Activated CD4-positive, alpha-beta T cell treated with anti-CD3 and anti-CD28 coated beads for 36 hours (primary cell): ENCODE results near the gene CERS6. TPM values are rescaled to one million over a fixed set of nuclear protein-coding genes. Genes with fewer than 3 reads are reported as not detected.
A peak's percentile ranks its signal among the peaks of the same experiment; 100 is the strongest.

ENCODE experiments used
- ATAC-seq: fragments of 200-7000 bp; cut with Tn5 transposase; one replicate; pipeline ENCODE4 v1.10.0; 2021; ENCODE audit warnings: mild to moderate bottlenecking, moderate library complexity
- CTCF ChIA-PET: fragments of 350-600 bp; sonication (Branson Sonifier 250); formaldehyde crosslinking; loops from one replicate; lab custom pipeline; 2021; ENCODE audit warnings: antibody characterized with exemption; lab: Charles Lee
- POLR2A ChIA-PET: fragments of 350-600 bp; sonication (Branson Sonifier 250); formaldehyde crosslinking; loops from one replicate; lab custom pipeline; 2021; ENCODE audit warnings: antibody characterized with exemption, inconsistent platforms; lab: Charles Lee
- DNase-seq: peaks from one replicate; pipeline ENCODE4 v3.0.0-alpha.2; 2020
- H3K27ac Mint-ChIP-seq: one replicate; pipeline ENCODE4 v1.8.0; 2021; ENCODE audit warnings: mixed read lengths
- H3K27me3 Mint-ChIP-seq: one replicate; pipeline ENCODE4 v1.8.0; 2021; ENCODE audit warnings: mixed read lengths
- H3K36me3 Mint-ChIP-seq: one replicate; pipeline ENCODE4 v1.8.0; 2021; ENCODE audit warnings: low read depth, mixed read lengths
- H3K4me1 Mint-ChIP-seq: one replicate; pipeline ENCODE4 v1.8.0; 2021; ENCODE audit warnings: mixed read lengths
- H3K4me3 Mint-ChIP-seq: one replicate; pipeline ENCODE4 v1.8.0; 2021; ENCODE audit warnings: mild to moderate bottlenecking, moderate library complexity, mixed read lengths
- H3K9me3 Mint-ChIP-seq: one replicate; pipeline ENCODE4 v1.8.0; 2021; ENCODE audit warnings: low read depth, mixed read lengths
- intact Hi-C, 2 experiments: fragments of 100-400 bp; cut with DNase I in 1 of 2; cut with micrococcal nuclease in 1 of 2; formaldehyde crosslinking; loops; one replicate each; pipeline versions ENCODE4 v1.14.2 to v1.15.1; 2022 to 2024; cut with DNase I, micrococcal nuclease
- total RNA-seq, 2 experiments: library from RNA; stranded (reverse); gene quantifications; one replicate each; pipeline ENCODE4 v1.2.3, GENCODE V29; 2021

The CERS6 gene
- total RNA-seq, 2 experiments from 2014 or later, result 12.9 to 13.1 TPM

DNA sequence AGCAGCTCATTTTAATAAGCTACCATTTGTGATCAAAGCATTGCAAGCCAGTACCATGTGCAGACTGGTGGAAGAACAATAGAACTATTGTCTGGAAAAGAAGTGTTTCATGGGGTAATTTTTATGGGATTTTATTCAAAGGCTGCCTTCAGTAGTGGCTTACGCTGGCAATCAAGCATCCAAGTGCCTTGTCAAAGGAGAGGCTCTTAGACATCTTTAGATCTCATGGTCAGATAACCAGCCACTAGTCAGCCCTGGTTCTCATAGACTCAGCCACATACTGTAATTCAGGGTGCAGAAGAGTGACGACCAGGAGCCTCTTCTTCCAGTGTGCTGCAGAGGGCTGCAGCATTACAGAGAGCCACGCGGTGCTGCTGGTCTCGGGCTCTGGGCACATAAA, 247.9 kb downstream of the CERS6 start:
- ATAC-seq (no peak), DNase-seq (no peak)
- ChIA-PET POLR2A (no interaction called here), CTCF (interaction anchor here (0.6 to 1.0 kb wide), 4 partner anchors 13 to 238 kb away, joined by 3 to 4 read pairs (median 4); no protein-coding TSS in a partner anchor)
- no peaks in the 10 kb centered on the region for H3K9me3 Mint-ChIP-seq
- H3K27me3 Mint-ChIP-seq, result no peaks in the 10 kb centered on the region
- H3K4me1 Mint-ChIP-seq, result no peaks in the 10 kb centered on the region
- intact Hi-C loops, result no loop called here
- H3K27ac Mint-ChIP-seq, result no peak overlapping the region
- H3K36me3 Mint-ChIP-seq, result peaks cover under 1% of the 10 kb centered on the region
- H3K4me3 Mint-ChIP-seq, result no peak overlapping the region

DNA sequence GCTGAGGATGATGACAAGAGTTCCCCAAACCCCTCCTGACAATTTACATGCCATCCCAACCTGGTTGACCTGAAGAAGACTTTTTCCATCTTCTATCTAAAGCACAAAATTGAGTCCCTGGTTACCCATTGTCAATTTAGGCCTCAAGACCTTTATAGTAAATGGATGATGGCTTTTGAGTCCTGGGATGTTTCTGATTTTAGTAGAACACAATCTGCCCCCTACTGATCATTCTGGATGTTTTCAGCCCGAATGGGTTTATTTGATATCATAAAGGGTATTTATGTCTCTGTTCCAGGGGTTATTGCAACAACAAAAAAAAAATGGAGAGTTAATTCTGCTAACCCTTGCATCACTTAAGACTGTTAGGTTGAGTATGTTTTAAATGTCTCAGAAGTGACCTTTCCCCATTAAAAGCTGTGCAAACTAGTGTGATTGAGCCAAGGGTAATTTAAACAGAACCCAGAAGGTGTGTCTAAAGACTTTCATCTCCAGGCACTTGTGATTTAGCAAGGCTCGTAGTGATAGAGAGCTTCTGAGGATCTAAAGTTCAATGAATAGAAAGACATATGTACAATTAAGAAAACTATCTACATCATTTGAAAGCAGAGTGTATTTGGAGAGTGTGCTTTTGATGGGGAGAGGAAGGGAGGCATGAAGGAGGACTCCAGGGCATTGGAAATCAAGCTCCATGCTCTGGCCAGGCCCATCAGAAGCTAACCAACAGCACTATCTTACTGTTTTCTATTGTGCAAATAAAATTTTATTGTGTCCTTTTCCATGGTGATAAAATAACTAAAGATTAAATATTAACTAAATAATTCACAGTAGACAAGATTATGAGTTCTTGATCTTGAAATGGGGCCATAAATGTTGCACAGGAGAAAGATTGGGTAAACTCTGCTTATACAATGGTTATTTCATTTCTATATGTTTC, 249.7 kb downstream of the CERS6 start:
- Mint-ChIP-seq H3K36me3 (no peaks in the 10 kb centered on the region), H3K27ac (no peak overlapping the region), H3K9me3 (no peaks in the 10 kb centered on the region), H3K27me3 (no peaks in the 10 kb centered on the region), H3K4me1 (no peaks in the 10 kb centered on the region), H3K4me3 (no peak overlapping the region)
- intact Hi-C loops, result loop anchor here (1.0 to 5.0 kb wide), 2 partner anchors 359 to 360 kb away; no protein-coding TSS in a partner anchor
- DNase-seq, result no peak
- ChIA-PET CTCF (interaction anchor here (0.6 to 2.7 kb wide), 8 partner anchors 11 to 360 kb away, joined by 3 to 21 read pairs (median 3); no protein-coding TSS in a partner anchor), POLR2A (no interaction called here)
- ATAC-seq, result no peak

GRCh38 chr2:168706806-168707205, 250.7 kb downstream of the CERS6 start:
- no peaks in the 10 kb centered on the region for H3K27me3 Mint-ChIP-seq
- CTCF ChIA-PET, result interaction anchor here (1.3 to 2.7 kb wide), 3 partner anchors 10 to 361 kb away, joined by 3 to 21 read pairs (median 4); no protein-coding TSS in a partner anchor
- intact Hi-C loops, result loop anchor here in 1 of 2 experiments (5.0 kb wide), 1 partner anchor 360 kb away; no protein-coding TSS in a partner anchor

DNA sequence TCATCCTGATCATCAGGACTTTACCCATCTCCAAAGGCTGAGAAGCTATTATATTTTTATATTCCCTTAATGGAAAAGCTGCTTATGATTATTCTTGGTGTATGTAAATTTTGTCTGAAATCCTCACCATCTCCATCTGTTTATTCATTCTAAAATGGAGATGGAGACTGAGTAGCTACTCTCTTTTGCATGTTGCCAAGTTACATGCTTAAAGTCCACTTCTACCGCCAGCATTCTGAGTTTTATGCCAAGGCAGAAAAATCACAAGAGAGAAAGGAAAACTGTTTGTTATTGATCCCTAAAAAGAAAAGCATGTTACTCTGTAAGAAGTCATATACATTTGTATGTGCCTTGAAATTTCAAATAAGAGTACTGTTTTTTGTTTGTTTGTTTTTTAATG, 252.0 kb downstream of the CERS6 start:
- POLR2A ChIA-PET, result no interaction called here
- intact Hi-C loops, result loop anchor here in 1 of 2 experiments (5.0 kb wide), 1 partner anchor 361 kb away; no protein-coding TSS in a partner anchor

More at GRCh38 chr2:168706806-168707205, 250.7 kb downstream of the CERS6 start:
- Mint-ChIP-seq H3K4me1 (peaks cover 2% of the 10 kb centered on the region), H3K9me3 (no peaks in the 10 kb centered on the region), H3K36me3 (no peaks in the 10 kb centered on the region), H3K27ac (no peak overlapping the region), H3K4me3 (no peak overlapping the region)
- ATAC-seq (no peak), DNase-seq (no peak)
- POLR2A ChIA-PET, result no interaction called here

GRCh38 chr2:168710754-168711467, 254.8 kb downstream of the CERS6 start:
- ATAC-seq (no peak), DNase-seq (no peak)
- ChIA-PET CTCF (interaction anchor here (0.7 to 1.4 kb wide), 4 partner anchors 11 to 364 kb away, joined by 3 to 4 read pairs (median 3); no protein-coding TSS in a partner anchor), POLR2A (no interaction called here)
- intact Hi-C loops, result no loop called here
- Mint-ChIP-seq H3K9me3 (no peaks in the 10 kb centered on the region), H3K4me3 (no peak overlapping the region), H3K27ac (no peak overlapping the region), H3K27me3 (no peaks in the 10 kb centered on the region), H3K4me1 (peaks cover 3% of the 10 kb centered on the region), H3K36me3 (no peaks in the 10 kb centered on the region)

More for the DNA sequence above, 252.0 kb downstream of the CERS6 start:
- Mint-ChIP-seq H3K36me3 (no peaks in the 10 kb centered on the region), H3K27ac (no peak overlapping the region), H3K4me3 (no peak overlapping the region), H3K9me3 (no peaks in the 10 kb centered on the region), H3K27me3 (no peaks in the 10 kb centered on the region), H3K4me1 (peaks cover 3% of the 10 kb centered on the region)
- DNase-seq (no peak), ATAC-seq (no peak)
- CTCF ChIA-PET, result interaction anchor here (0.7 to 0.9 kb wide), 3 partner anchors 9 to 361 kb away, joined by 3 read pairs; no protein-coding TSS in a partner anchor

GRCh38 chr2:168712053-168712452, 256.0 kb downstream of the CERS6 start:
- intact Hi-C loops, result no loop called here
- Mint-ChIP-seq H3K27me3 (no peaks in the 10 kb centered on the region), H3K36me3 (no peaks in the 10 kb centered on the region), H3K4me1 (peaks cover 4% of the 10 kb centered on the region), H3K4me3 (no peak overlapping the region), H3K9me3 (no peaks in the 10 kb centered on the region), H3K27ac (no peak overlapping the region)
- POLR2A ChIA-PET, result no interaction called here
- CTCF ChIA-PET, result interaction anchor here (0.6 kb wide), 1 partner anchor 59 kb away, joined by 3 read pairs; no protein-coding TSS in a partner anchor
- DNase-seq, result no peak
- ATAC-seq, result no peak

GRCh38 chr2:168713325-168713724, 257.3 kb downstream of the CERS6 start:
- CTCF ChIA-PET, result no interaction called here
- H3K9me3 Mint-ChIP-seq, result no peaks in the 10 kb centered on the region
- H3K4me1 Mint-ChIP-seq, result peaks cover 15% of the 10 kb centered on the region
- H3K27ac Mint-ChIP-seq, result no peak overlapping the region
- no peaks in the 10 kb centered on the region for H3K36me3 Mint-ChIP-seq
- no peak for ATAC-seq
- intact Hi-C loops, result no loop called here
- no peak for DNase-seq
- no peaks in the 10 kb centered on the region for H3K27me3 Mint-ChIP-seq
- POLR2A ChIA-PET, result no interaction called here
- H3K4me3 Mint-ChIP-seq, result no peak overlapping the region

GRCh38 chr2:168715849-168716248, 259.8 kb downstream of the CERS6 start:
- CTCF ChIA-PET, result interaction anchor here (0.8 kb wide), 1 partner anchor 10 kb away, joined by 4 read pairs; no protein-coding TSS in a partner anchor
- H3K9me3 Mint-ChIP-seq, result no peaks in the 10 kb centered on the region
- no peak overlapping the region for H3K4me3 Mint-ChIP-seq
- peaks cover 10% of the 10 kb centered on the region for H3K36me3 Mint-ChIP-seq
- H3K27ac Mint-ChIP-seq, result no peak overlapping the region
- intact Hi-C loops, result no loop called here
- ATAC-seq (no peak), DNase-seq (no peak)
- POLR2A ChIA-PET, result no interaction called here
- H3K27me3 Mint-ChIP-seq, result no peaks in the 10 kb centered on the region
- H3K4me1 Mint-ChIP-seq, result peaks cover 19% of the 10 kb centered on the region

DNA sequence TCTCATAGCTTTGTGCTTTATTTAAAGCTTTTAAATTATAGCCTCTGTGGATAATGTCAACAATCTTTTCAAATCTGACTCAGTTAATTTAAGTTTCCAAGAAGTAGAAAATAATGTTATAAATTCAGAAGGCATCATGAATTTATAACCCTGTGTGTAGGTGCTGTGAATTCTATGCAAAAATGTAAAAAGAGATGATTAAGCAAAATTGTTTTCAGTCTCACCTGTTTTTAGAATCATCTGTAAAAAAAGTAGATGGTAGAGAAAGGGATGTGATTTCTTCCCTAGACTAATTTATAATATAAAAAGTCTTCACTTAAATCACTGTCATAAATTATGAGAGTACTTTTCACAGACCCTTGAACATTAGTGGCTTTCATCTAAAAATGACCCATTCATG, 260.8 kb downstream of the CERS6 start:
- Mint-ChIP-seq H3K4me3 (no peak overlapping the region), H3K27me3 (no peaks in the 10 kb centered on the region), H3K9me3 (no peaks in the 10 kb centered on the region), H3K36me3 (peaks cover 12% of the 10 kb centered on the region), H3K27ac (no peak overlapping the region), H3K4me1 (peaks cover 17% of the 10 kb centered on the region)
- intact Hi-C loops, result no loop called here
- DNase-seq (no peak), ATAC-seq (no peak)
- CTCF ChIA-PET, result interaction anchor here (0.7 to 1.3 kb wide), 4 partner anchors 9 to 370 kb away, joined by 3 to 5 read pairs (median 4); no protein-coding TSS in a partner anchor
- POLR2A ChIA-PET, result no interaction called here

DNA sequence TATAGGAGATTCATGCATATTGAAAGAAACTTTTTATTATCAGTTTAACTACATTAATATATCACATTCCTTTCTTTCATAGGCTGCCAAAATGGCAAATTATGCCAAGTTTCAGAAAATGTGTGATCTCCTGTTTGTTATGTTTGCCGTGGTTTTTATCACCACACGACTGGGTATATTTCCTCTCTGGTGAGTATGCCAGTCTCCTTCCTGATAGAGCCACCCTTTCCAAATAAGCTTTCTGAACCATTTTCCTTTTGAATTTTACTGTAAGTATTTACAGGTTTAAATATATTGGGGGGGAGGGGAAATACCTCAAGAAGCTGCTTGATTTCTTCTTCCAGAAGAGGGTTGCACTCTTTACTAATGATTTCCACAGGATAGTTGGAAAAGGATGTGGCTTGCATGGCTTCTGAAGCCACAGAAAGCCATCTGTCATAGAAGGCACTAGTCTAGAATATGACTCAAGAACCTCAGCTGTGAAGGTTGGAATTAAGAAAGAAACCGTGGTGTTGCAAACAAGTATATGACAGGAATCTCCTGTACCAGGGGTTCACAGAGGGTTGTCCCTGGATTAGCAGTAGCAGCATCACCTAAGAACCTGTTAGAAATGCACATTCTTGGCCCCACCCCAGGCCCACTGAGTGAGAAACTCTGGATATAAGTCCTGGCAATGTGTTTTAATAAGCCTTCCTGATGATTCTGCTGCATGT, 261.9 kb downstream of the CERS6 start:
- Mint-ChIP-seq H3K4me3 (no peak overlapping the region), H3K27me3 (no peaks in the 10 kb centered on the region), H3K36me3 (peaks cover 21% of the 10 kb centered on the region), H3K4me1 (peaks cover 16% of the 10 kb centered on the region), H3K27ac (no peak overlapping the region), H3K9me3 (no peaks in the 10 kb centered on the region)
- ATAC-seq, result peak; percentile 92
- CTCF ChIA-PET, result interaction anchor here (0.7 to 1.3 kb wide), 2 partner anchors 13 to 371 kb away, joined by 3 to 5 read pairs; no protein-coding TSS in a partner anchor
- intact Hi-C loops, result no loop called here
- peak; percentile 22 for DNase-seq
- POLR2A ChIA-PET, result no interaction called here
